ENCODE data around the gene TSPOAP1. TPM values are rescaled to one million over a fixed set of nuclear protein-coding genes. Genes with fewer than 3 reads are reported as not detected.

TSPOAP1 gene
- total RNA-seq, 4 donors from 2014 or later = 2.9 to 16.0 (median 3.3) TPM

DNA sequence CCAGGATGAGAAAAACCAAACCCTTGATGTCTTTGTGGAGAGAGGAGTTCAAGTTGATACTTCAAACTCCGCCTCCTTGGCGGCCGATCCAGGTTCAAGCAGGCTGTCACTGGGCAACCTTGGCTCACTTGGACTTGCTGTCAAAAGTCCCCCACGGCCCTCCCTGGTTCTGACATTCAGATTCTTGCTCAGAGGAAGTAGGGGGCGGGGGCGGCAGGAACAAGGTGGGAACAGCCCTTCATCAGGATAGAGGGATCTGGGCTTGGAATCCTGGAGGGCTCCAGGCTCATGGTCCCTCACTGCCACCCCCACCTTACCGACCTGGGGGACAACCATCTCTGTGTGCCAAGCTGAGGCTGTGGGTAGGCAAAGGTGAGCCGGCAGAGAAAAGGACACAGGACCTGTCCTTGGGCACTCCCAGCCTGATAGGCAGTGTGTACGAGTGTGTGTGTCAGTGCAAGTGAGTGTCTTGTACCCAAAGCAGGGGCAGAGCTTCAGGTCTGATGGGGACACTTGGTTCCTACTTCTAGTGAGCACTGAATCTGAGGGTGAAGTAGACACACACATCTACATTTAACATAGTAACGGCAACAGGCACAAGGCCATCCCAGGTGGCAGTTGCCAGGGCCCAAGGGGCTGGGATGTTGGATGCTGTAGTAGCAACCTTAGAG lies 6.6 kb upstream of the TSPOAP1 start:
- 50 to 58% methylated on average over 6 to 10 of the region's 10 CpGs for WGBS, 2 donors
- H3K4me1 ChIP-seq = peaks cover 27 to 58% (median 28%) of the 10 kb centered on the region in 3 donors

DNA sequence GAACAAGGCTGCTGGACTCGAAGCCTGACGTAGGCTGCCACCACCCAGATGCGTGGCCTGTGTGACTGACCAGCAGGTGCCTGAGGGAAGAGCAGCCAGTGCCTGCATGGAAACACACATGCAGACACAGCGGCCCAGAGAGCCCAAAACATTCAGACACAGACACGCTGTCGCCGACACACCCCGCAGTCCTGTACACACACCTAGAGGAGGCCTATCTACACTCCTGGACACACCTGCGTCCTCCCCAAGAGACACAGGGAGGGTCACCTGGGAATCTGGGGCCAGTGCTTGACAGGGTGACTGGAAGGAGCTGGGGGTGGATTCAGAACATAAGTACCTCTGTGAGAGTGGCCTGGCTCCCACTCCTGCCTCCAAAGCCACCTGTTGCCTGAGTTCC lies 6.1 kb upstream of the TSPOAP1 start:
- no peak for DNase-seq
- Histone ChIP-seq H3K27me3 (peaks cover 0 to 4% (median 0%) of the 10 kb centered on the region in 4 donors), H3K27ac (peak overlapping the region; percentile 49 to 93 (median 87)), H3K4me1 (peaks cover 27 to 52% (median 28%) of the 10 kb centered on the region in 3 donors), H3K36me3 (no peaks in the 10 kb centered on the region), H3K9me3 (no peaks in the 10 kb centered on the region), H3K4me3 (no peak overlapping the region)
- TF ChIP-seq CTCF (IDR thresholded peaks at IDR 0.05) (no peak), POLR2A (IDR thresholded peaks at IDR 0.05) (no peak)
- intact Hi-C loops (cut with DNase I) = no loop called here
- 77 to 78% methylated on average over 4 to 6 of the region's 9 CpGs for WGBS, 2 donors

More for the DNA sequence above, 6.6 kb upstream of the TSPOAP1 start:
- Histone ChIP-seq H3K4me3 (no peak overlapping the region), H3K9me3 (no peaks in the 10 kb centered on the region), H3K36me3 (no peaks in the 10 kb centered on the region), H3K27ac (peak overlapping the region; percentile 49 to 93 (median 87)), H3K27me3 (peaks cover 0 to 4% (median 0%) of the 10 kb centered on the region in 4 donors)
- TF ChIP-seq CTCF (IDR thresholded peaks at IDR 0.05) (no peak), POLR2A (IDR thresholded peaks at IDR 0.05) (no peak)
- intact Hi-C loops (cut with DNase I) = no loop called here
- DNase-seq = no peak

DNA sequence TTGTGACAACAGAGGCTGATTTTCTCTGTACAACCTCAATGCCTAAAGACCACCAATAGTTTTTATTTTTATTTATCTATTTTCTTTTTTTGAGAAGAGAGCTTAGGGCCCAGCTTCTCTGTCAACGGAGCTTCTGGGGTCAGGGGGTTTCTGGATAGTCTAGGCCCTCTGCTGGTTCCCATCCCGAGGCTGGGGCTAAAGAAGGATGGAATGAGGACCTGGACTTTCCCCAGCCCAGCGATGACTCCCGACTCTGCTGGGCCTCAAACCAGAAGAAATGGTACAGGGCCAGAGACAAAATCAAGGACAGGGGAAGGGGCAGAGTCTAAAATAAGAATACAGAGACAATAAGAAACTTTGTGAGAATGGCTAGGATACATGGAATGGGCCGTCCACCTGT lies 5.7 kb upstream of the TSPOAP1 start:
- WGBS, 2 donors = 59 to 79% methylated on average over 3 to 5 of the region's 5 CpGs
- Histone ChIP-seq H3K27ac (peak overlapping the region; percentile 49 to 93 (median 87)), H3K27me3 (peaks cover 0 to 6% (median 0%) of the 10 kb centered on the region in 4 donors), H3K4me1 (peaks cover 27 to 50% (median 28%) of the 10 kb centered on the region in 3 donors), H3K4me3 (no peak overlapping the region), H3K9me3 (no peaks in the 10 kb centered on the region), H3K36me3 (no peaks in the 10 kb centered on the region)
- intact Hi-C loops (cut with DNase I) = no loop called here
- no peak for DNase-seq
- TF ChIP-seq CTCF (IDR thresholded peaks at IDR 0.05) = no peak
- TF ChIP-seq POLR2A (IDR thresholded peaks at IDR 0.05) = no peak

DNA sequence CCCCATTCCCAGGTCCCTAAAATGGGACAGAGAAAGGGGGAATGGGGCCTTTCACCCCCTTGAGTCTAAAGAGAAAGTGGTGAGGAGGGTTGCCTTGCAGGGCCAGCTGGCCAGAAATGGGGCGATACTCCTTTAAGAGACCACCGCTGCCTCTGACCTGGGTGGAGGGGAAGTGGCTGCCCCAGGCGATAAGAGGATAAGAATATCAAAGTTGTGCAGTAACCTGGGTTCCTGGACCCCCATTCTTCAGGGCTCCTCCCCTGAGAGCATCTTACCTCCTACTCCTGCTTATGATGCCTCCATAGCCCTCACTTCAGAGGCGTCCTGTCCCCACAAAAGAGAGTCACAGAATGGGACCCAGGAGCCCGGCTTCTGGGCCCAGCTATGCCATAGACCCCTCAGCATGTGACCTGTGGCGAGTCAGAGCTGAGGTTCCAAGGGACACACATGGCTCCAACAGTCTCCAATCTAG lies 5.2 kb upstream of the TSPOAP1 start:
- Histone ChIP-seq H3K27me3 (peaks cover 0 to 11% (median 0%) of the 10 kb centered on the region in 4 donors), H3K9me3 (no peaks in the 10 kb centered on the region), H3K36me3 (no peaks in the 10 kb centered on the region), H3K27ac (peak overlapping the region; percentile 30 to 89 (median 85)), H3K4me3 (peak overlapping the region in 3 of 4 donors; percentile 44 to 64 (median 50)), H3K4me1 (peaks cover 27 to 50% (median 28%) of the 10 kb centered on the region in 3 donors)
- intact Hi-C loops (cut with DNase I) = no loop called here
- TF ChIP-seq CTCF (IDR thresholded peaks at IDR 0.05) = no peak
- TF ChIP-seq POLR2A (IDR thresholded peaks at IDR 0.05) = no peak
- DNase-seq = no peak
- 54 to 59% methylated on average over 3 to 6 of the region's 6 CpGs for WGBS, 2 donors
